GM23338 (cell line): ENCODE results near the gene DIDO1. TPM values are rescaled to one million over a fixed set of nuclear protein-coding genes. Genes with fewer than 3 reads are reported as not detected.

Source experiments
- CREB1 ChIP-seq: fragments of 250-450 bp; sonication (Bioruptor Pico); IDR thresholded peaks from 2 replicates; pipeline ENCODE4 v1.5.0; 2020; ENCODE audit warnings: low read depth, mild to moderate bottlenecking, moderate library complexity
- ETS1 ChIP-seq: IDR thresholded peaks from 2 replicates; pipeline ENCODE4 v1.6.1; 2016; ENCODE audit warnings: antibody characterized with exemption
- EZH2 ChIP-seq: fragments of 200-600 bp; sonication (generic); IDR thresholded peaks from one replicate; pipeline ENCODE4 v1.8.0; 2017; ENCODE audit warnings: antibody characterized with exemption, mild to moderate bottlenecking, low read depth; ENCODE audit not compliant: unreplicated experiment
- EZH2phosphoT487 ChIP-seq: fragments of 200-600 bp; sonication (generic); IDR thresholded peaks from one replicate; pipeline ENCODE4 v1.8.1; 2018; ENCODE audit warnings: antibody characterized with exemption; ENCODE audit not compliant: unreplicated experiment
- JUNB ChIP-seq: IDR thresholded peaks from one replicate; pipeline ENCODE4 v1.6.1; 2016; ENCODE audit warnings: antibody characterized with exemption; ENCODE audit not compliant: unreplicated experiment
- NANOG ChIP-seq: IDR thresholded peaks from 2 replicates; pipeline ENCODE4 v1.6.1; 2016; ENCODE audit warnings: antibody characterized with exemption, borderline replicate concordance
- POLR2AphosphoS5 ChIP-seq: IDR thresholded peaks from 2 replicates; pipeline ENCODE4 v1.6.1; 2016; ENCODE audit warnings: antibody characterized with exemption, low read depth
- REST ChIP-seq: IDR thresholded peaks from one replicate; pipeline ENCODE4 v1.6.1; 2018; ENCODE audit warnings: antibody characterized with exemption; ENCODE audit not compliant: unreplicated experiment
- STAT1 ChIP-seq: IDR thresholded peaks from one replicate; pipeline ENCODE4 v1.6.1; 2016; ENCODE audit warnings: antibody characterized with exemption; ENCODE audit not compliant: unreplicated experiment
- ZNF114 ChIP-seq: fragments of 250-450 bp; sonication (Bioruptor Pico); IDR thresholded peaks from 2 replicates; pipeline ENCODE4 v1.5.0; 2020; ENCODE audit warnings: mild to moderate bottlenecking, moderate library complexity
- ZNF331 ChIP-seq: fragments of 250-450 bp; sonication (Bioruptor Pico); IDR thresholded peaks from 2 replicates; pipeline ENCODE4 v1.5.0; 2020; ENCODE audit warnings: low read depth, mild to moderate bottlenecking, moderate library complexity
- polyA plus RNA-seq: library from polyadenylated mRNA; unstranded; fragments of >200 nt; fragmentation: Nextera tagmentation; extraction: Ambion mirVana; gene quantifications from 2 replicates; pipeline ENCODE4 v1.2.1, GENCODE V29; 2016
- total RNA-seq: library from RNA; depleted of rRNA; stranded (reverse); fragments of >200 nt; shearing (Covaris generic); gene quantifications from 2 replicates; pipeline ENCODE4 v1.2.3, GENCODE V29; 2014
- TF ChIP-seq, protein P1 (sequence below), 2 experiments: fragments of 200-600 bp in 1 of 2; sonication (generic) in 1 of 2; conservative IDR thresholded peaks; 2 replicates each; pipeline versions ENCODE4 v1.5.1 to v1.6.1; 2016 to 2017; ENCODE audit warnings: antibody characterized with exemption in 2 of 2, low read depth in 2 of 2, mild to moderate bottlenecking in 2 of 2, moderate library complexity in 1 of 2

Gene DIDO1
- total and polyA plus RNA-seq, 2 experiments from 2014 or later: 72.4 to 162 TPM

DNA sequence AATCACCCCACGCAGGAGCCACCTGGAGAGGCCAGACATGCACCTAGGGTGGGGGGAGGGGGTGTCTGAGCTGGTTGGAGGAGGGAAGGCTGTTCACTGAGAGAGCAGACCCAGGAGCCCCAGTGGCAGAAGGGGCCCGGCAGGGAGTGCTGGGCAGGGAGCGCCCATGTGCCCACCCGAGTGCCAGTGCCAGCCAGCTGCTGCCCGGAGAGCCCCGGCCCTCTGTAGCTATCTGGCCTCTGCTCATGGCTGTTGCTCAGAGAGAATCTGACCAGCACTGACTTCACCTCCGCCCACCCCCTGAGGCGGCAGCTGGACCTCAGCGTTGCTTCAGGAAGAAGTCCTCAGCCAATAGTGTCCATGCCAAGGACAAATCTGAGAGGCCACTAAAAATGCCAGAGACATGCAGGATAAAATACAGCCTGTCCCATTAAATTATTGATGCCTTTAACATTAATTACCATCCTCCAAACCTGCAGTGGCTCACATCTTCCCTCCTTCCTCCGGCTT is 49.0 kb upstream of the DIDO1 start (continued):
- TF ChIP-seq STAT1 (no peak), NANOG (no peak), REST (no peak), EZH2 (no peak), JUNB (no peak), ZNF331 (CRISPR knock-in tag) (no peak), CREB1 (CRISPR knock-in tag) (no peak), POLR2AphosphoS5 (no peak), ETS1 (no peak), EZH2phosphoT487 (no peak), ZNF114 (CRISPR knock-in tag) (no peak)
- TF ChIP-seq, protein P1, sequence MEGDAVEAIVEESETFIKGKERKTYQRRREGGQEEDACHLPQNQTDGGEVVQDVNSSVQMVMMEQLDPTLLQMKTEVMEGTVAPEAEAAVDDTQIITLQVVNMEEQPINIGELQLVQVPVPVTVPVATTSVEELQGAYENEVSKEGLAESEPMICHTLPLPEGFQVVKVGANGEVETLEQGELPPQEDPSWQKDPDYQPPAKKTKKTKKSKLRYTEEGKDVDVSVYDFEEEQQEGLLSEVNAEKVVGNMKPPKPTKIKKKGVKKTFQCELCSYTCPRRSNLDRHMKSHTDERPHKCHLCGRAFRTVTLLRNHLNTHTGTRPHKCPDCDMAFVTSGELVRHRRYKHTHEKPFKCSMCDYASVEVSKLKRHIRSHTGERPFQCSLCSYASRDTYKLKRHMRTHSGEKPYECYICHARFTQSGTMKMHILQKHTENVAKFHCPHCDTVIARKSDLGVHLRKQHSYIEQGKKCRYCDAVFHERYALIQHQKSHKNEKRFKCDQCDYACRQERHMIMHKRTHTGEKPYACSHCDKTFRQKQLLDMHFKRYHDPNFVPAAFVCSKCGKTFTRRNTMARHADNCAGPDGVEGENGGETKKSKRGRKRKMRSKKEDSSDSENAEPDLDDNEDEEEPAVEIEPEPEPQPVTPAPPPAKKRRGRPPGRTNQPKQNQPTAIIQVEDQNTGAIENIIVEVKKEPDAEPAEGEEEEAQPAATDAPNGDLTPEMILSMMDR (conservative IDR thresholded peaks at IDR 0.05; ENCODE audit: low read depth in 2 of 2): no peak
